ENCODE data around the gene PPP2R2C.

DNA sequence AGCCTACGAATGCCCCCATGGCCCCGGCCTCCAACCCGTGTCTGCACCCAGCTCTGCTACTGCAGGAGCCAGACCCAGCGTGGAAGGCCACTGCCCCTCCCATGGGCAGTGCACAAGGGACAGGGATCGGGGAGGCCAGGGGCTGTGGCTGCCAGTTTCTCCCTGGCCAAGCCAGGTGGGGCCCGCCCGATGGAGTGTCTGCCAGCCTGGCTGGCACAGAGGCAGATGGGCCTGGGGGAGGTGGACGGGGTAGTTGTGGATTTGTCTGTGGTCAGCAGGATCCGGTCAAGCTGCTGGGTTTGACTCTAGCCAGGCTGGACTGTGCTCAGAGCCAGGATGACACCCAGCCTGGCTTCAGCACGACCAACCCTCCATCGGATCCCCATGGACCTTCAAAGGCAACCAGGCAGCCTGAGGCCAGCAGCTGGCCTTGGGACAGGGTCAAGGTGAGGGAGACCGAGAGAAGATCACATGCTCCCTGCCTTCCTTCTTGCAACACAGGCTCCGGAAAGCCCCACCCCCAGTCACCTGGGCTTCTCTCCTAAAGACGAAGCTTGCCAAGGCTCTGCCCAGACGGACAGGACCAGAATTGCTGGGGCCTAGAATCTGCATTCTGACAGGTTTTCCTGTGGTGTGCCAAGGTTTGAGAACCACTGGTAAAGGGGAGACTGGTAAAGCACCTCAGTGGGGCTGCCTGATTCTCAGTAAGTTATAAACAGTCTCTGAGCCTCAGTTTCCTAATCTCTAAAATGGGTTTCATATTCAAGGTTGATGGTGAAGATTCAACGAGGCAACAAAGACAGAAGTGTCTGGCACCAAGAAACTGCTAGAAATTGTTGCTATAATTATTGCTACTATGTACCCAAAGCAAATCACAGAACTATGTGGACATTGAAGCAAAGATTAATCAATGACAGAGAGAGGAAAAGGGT, 78.6 kb downstream of the PPP2R2C start:
- TF ChIP-seq YY1 (IDR thresholded peaks at IDR 0.05; ENCODE audit: insufficient read depth, insufficient read length): no peak
- TF ChIP-seq SUZ12 (IDR thresholded peaks at IDR 0.05; ENCODE audit: extremely low read depth, insufficient read depth, insufficient read length): no peak

All from NT2/D1 (cell line).